Keratinocyte (primary cell): Measurements from ENCODE around the gene CD4.

Experiments
- CTCF ChIP-seq, 3 experiments: IDR thresholded peaks in 1 of 3; conservative IDR thresholded peaks in 1 of 3; optimal IDR thresholded peaks in 1 of 3; 2 replicates in 2 of 3; 3 replicates in 1 of 3; pipeline versions ENCODE3 to v1.5.1; 2011; ENCODE audit warnings: low read length in 3 of 3, mild to moderate bottlenecking in 3 of 3, moderate library complexity in 2 of 3, control low read depth in 1 of 3, inconsistent platforms in 1 of 3; ENCODE audit not compliant: insufficient read depth in 2 of 3; ENCODE audit errors: extremely low read depth in 1 of 3
- EZH2 ChIP-seq: IDR thresholded peaks from one replicate; pipeline ENCODE4 v1.6.1; 2012; ENCODE audit warnings: inconsistent platforms, mild to moderate bottlenecking, low read length, moderate library complexity

GRCh38 chr12:6863586-6864321 is 74.4 kb downstream of the CD4 start:
- no peak for TF ChIP-seq CTCF (optimal IDR thresholded peaks at IDR 0.05 in 1 of 3, IDR thresholded peaks at IDR 0.05 in 1 of 3, conservative IDR thresholded peaks at IDR 0.05 in 1 of 3; ENCODE audit: extremely low read depth in 1 of 3, insufficient read depth in 2 of 3, low read length in 3 of 3)
- no peak for TF ChIP-seq EZH2
